K562 (cell line): ENCODE results near the gene NFATC4. TPM values are rescaled to one million over a fixed set of nuclear protein-coding genes. Genes with fewer than 3 reads are reported as not detected.

ENCODE experiments used
- ATAC-seq: fragments of 200-7000 bp; cut with Tn5 transposase; 3 replicates; pipeline ENCODE4 v1.9.1; 2020; ENCODE audit warnings: moderate library complexity
- BruUV-seq: library from RNA; stranded (reverse); fragments of 400-500 nt; replicated peaks from 2 replicates; lab custom pipeline; 2021; lab: Mats Ljungman, UMichigan
- CTCF ChIA-PET: fragments of 300-600 bp; formaldehyde crosslinking; extraction: SDS; loops from one replicate; lab custom pipeline; 2021; ENCODE audit warnings: low intra/inter-chr PET ratio; lab: Yijun Ruan, JAX
- POLR2A ChIA-PET: fragments of 300-600, 350-650 bp; sonication (Branson Sonifier 250); formaldehyde crosslinking; extraction: SDS; loops from one replicate; lab custom pipeline; 2021; ENCODE audit warnings: antibody characterized with exemption, inconsistent platforms; lab: Yijun Ruan, JAX
- DNase-seq, 4 experiments: peaks; one replicate each; pipeline versions ENCODE4 v3.0.0 to v3.0.0-alpha.2; 2011 to 2018; ENCODE audit warnings: low spot score in 3 of 4, mixed read lengths in 3 of 4; ENCODE audit errors: extremely low read depth in 1 of 4
- FAIRE-seq: peaks from 2 replicates; lab custom pipeline; 2011; peaks lifted over from hg19 to GRCh38; lab: Jason Lieb, UNC
- H2AFZ ChIP-seq: 2 replicates; pipeline ENCODE4 v1.6.0; 2011; ENCODE audit warnings: low read depth, low read length, control low read depth, inconsistent platforms
- H3K27ac ChIP-seq: fragments of 200-600 bp; 3 replicates; pipeline ENCODE4 v1.8.0; 2011; ENCODE audit warnings: low read depth, mild to moderate bottlenecking, control low read depth, inconsistent platforms, low read length, moderate library complexity, mixed read lengths; ENCODE audit errors: extremely low read depth
- H3K27me3 ChIP-seq, 2 experiments: fragments of 300-600 bp in 1 of 2; 2 replicates in 1 of 2; 3 replicates in 1 of 2; pipeline versions ENCODE4 v1.6.0 to v1.8.0; 2011; ENCODE audit warnings: inconsistent platforms in 2 of 2, low read length in 2 of 2, mild to moderate bottlenecking in 1 of 2, mixed read lengths in 1 of 2, moderate library complexity in 1 of 2; ENCODE audit not compliant: control insufficient read depth in 2 of 2, insufficient read depth in 2 of 2
- H3K36me3 ChIP-seq: fragments of 300-600 bp; 3 replicates; pipeline ENCODE4 v1.8.0; 2011; ENCODE audit warnings: mild to moderate bottlenecking, low read length, inconsistent platforms; ENCODE audit not compliant: control insufficient read depth, insufficient read depth
- H3K4me1 ChIP-seq, 2 experiments: fragments of 200-600 bp in 1 of 2; replicated peaks in 1 of 2; 2 replicates in 1 of 2; 3 replicates in 1 of 2; pipeline versions ENCODE4 v1.5.1 to v1.8.0; 2011; ENCODE audit warnings: inconsistent platforms in 2 of 2, low read length in 2 of 2, mild to moderate bottlenecking in 1 of 2, mixed read lengths in 1 of 2, moderate library complexity in 1 of 2; ENCODE audit not compliant: control insufficient read depth in 2 of 2, insufficient read depth in 2 of 2
- H3K4me2 ChIP-seq: 2 replicates; pipeline ENCODE4 v1.6.1; 2011; ENCODE audit warnings: low read length, control low read depth, inconsistent platforms, mixed read lengths; ENCODE audit not compliant: insufficient read depth
- H3K4me3 ChIP-seq: fragments of 200-600 bp; sonication (generic), shearing (Covaris generic); 2 replicates; pipeline ENCODE4 v1.5.1; 2016; ENCODE audit warnings: control low read depth, inconsistent platforms
- H3K79me2 ChIP-seq: fragments of 200-600 bp; 3 replicates; pipeline ENCODE4 v1.8.0; 2011; ENCODE audit warnings: low read length, inconsistent platforms; ENCODE audit not compliant: control insufficient read depth, insufficient read depth
- H3K9ac ChIP-seq, 2 experiments: 2 replicates each; pipeline versions ENCODE4 v1.6.0 to v1.6.1; 2011; ENCODE audit warnings: low read depth in 2 of 2, low read length in 2 of 2, control low read depth in 1 of 2, inconsistent platforms in 1 of 2, mild to moderate bottlenecking in 1 of 2, mixed read lengths in 1 of 2; ENCODE audit not compliant: insufficient read depth in 1 of 2
- H3K9me1 ChIP-seq: one replicate; pipeline ENCODE4 v1.6.0; 2011; ENCODE audit warnings: inconsistent platforms, mild to moderate bottlenecking, low read length, moderate library complexity; ENCODE audit not compliant: control insufficient read depth, insufficient read depth
- H3K9me3 ChIP-seq: replicated peaks from 2 replicates; pipeline ENCODE4 v1.5.1; 2011; ENCODE audit warnings: low read depth, low read length, inconsistent platforms; ENCODE audit not compliant: control insufficient read depth, insufficient read depth
- H4K20me1 ChIP-seq: replicated peaks from 2 replicates; pipeline ENCODE4 v1.6.1; 2011; ENCODE audit warnings: low read length, inconsistent platforms, mixed read lengths; ENCODE audit not compliant: control insufficient read depth, insufficient read depth
- AFF4 ChIP-seq: sonication (generic); formaldehyde crosslinking; IDR thresholded peaks from 2 replicates; pipeline ENCODE4 v1.8.0; 2023; ENCODE audit warnings: mild to moderate bottlenecking, missing genetic modification reagents
- ATF4 ChIP-seq: fragments of 450-650 bp; formaldehyde crosslinking; IDR thresholded peaks from 2 replicates; pipeline ENCODE4 v1.4.0; 2022; ENCODE audit warnings: mild to moderate bottlenecking, moderate library complexity
- CAMTA2 ChIP-seq: fragments of 250-450 bp; sonication (Bioruptor Pico); conservative IDR thresholded peaks from 2 replicates; pipeline ENCODE4 v1.5.1; 2022
- KAT7 ChIP-seq: sonication (generic); formaldehyde crosslinking; IDR thresholded peaks from 2 replicates; pipeline ENCODE4 v1.8.0; 2022; ENCODE audit warnings: missing genetic modification reagents, mild to moderate bottlenecking, borderline replicate concordance
- KDM2B ChIP-seq: fragments of 250-450 bp; sonication (Bioruptor Pico); IDR thresholded peaks from 2 replicates; pipeline ENCODE4 v1.8.0; 2021; ENCODE audit warnings: mild to moderate bottlenecking, moderate library complexity
- LCOR ChIP-seq: sonication (generic); formaldehyde crosslinking; IDR thresholded peaks from 2 replicates; pipeline ENCODE4 v1.8.0; 2022; ENCODE audit warnings: mild to moderate bottlenecking, missing genetic modification reagents
- MAFK ChIP-seq: IDR thresholded peaks from 2 replicates; pipeline ENCODE4 v1.6.1; 2011; ENCODE audit warnings: low read length, improper control_type of control experiment
- MCM7 ChIP-seq, 2 experiments: fragments of 450-650 bp; IDR thresholded peaks; 2 replicates each; pipeline ENCODE4 v1.6.1; 2016 to 2018
- MTF1 ChIP-seq: fragments of 250-450 bp; sonication (Bioruptor Pico); IDR thresholded peaks from 2 replicates; pipeline ENCODE4 v1.9.0; 2021; ENCODE audit warnings: moderate library complexity, mild to moderate bottlenecking, inconsistent platforms, borderline replicate concordance
- NFIX ChIP-seq: fragments of 250-450 bp; sonication (Bioruptor Pico); IDR thresholded peaks from 2 replicates; pipeline ENCODE4 v1.4.0; 2020; ENCODE audit warnings: low read depth, mild to moderate bottlenecking, moderate library complexity
- POLR2G ChIP-seq: fragments of 200-400 bp; formaldehyde crosslinking; IDR thresholded peaks from 2 replicates; pipeline ENCODE4 v1.6.1; 2017; ENCODE audit warnings: low read depth, mild to moderate bottlenecking, antibody characterized with exemption, low read length, moderate library complexity
- PTRF ChIP-seq: fragments of 450-650 bp; IDR thresholded peaks from 2 replicates; pipeline ENCODE4 v1.6.1; 2016; ENCODE audit warnings: mild to moderate bottlenecking, missing genetic modification characterization, missing compliant biosample characterization
- RHOXF2B ChIP-seq: fragments of 250-450 bp; sonication (Bioruptor Pico); conservative IDR thresholded peaks from 2 replicates; pipeline ENCODE4 v1.5.1; 2021
- WGBS: fragments of 100-300 bp; shearing (Covaris generic); methylation state at CpG from one replicate; pipeline ENCODE4 v1.1.6; 2016; ENCODE audit warnings: low coverage, mixed read lengths; ENCODE audit not compliant: insufficient coverage; ENCODE audit errors: missing lambda C conversion rate; 5-methylcytosine and 5-hydroxymethylcytosine counted together
- in situ Hi-C: fragments of 300-500 bp; cut with MboI; formaldehyde crosslinking; loops from 4 replicates; pipeline ENCODE4 v1.15.0; 2018; ENCODE audit warnings: inconsistent platforms, mixed read lengths
- intact Hi-C: fragments of 100-400 bp; cut with micrococcal nuclease; formaldehyde crosslinking; loops from 2 replicates; pipeline ENCODE4 v1.14.2; 2022
- polyA plus RNA-seq, 8 experiments: library from polyadenylated mRNA; depleted of rRNA in 4 of 8; stranded (reverse) in 5 of 8; unstranded in 3 of 8; fragments of >200 nt; fragmentation: Nextera tagmentation in 2 of 8; fragmentation: Illumina TruSeq in 1 of 8; extraction: Ambion mirVana in 2 of 8; extraction: Trizol in 1 of 8; gene quantifications; 2 replicates each; pipeline versions ENCODE4 v1.2.1 to v1.2.3, GENCODE V29; 2011 to 2014; ENCODE audit warnings: inconsistent platforms in 1 of 8, missing spikeins in 1 of 8
- total RNA-seq, 7 experiments: library from RNA; depleted of rRNA in 6 of 7; stranded (reverse); fragments of >200 nt in 6 of 7; fragmentation: Illumina TruSeq in 2 of 7; extraction: Trizol in 2 of 7; gene quantifications; 2 replicates each; pipeline versions ENCODE4 v1.2.1 to v1.2.3, GENCODE V29; 2011 to 2021; ENCODE audit warnings: low replicate concordance in 1 of 7

NFATC4 gene
- total and polyA plus RNA-seq, 9 of the 15 experiments (the other 6 are each of a cell fraction or from before 2014, with no cell fraction given): 0.25 to 3.8 (median 0.78) TPM; not detected in 1

GRCh38 chr14:24337144-24337823 lies 30.7 kb upstream of the NFATC4 start:
- Histone ChIP-seq H4K20me1 (no peaks in the 10 kb centered on the region), H3K79me2 (no peaks in the 10 kb centered on the region), H3K9me3 (no peaks in the 10 kb centered on the region), H3K4me2 (no peak overlapping the region), H3K27ac (no peak overlapping the region), H3K27me3 (peaks cover 0 to 9% of the 10 kb centered on the region in 2 experiments; a peak in 1 of 5 replicates), H3K9ac (no peak overlapping the region), H3K4me3 (no peak overlapping the region), H2AFZ (no peak overlapping the region), H3K36me3 (no peaks in the 10 kb centered on the region), H3K9me1 (no peaks in the 10 kb centered on the region)
- FAIRE-seq: no peak
- CTCF ChIA-PET: no interaction called here
- BruUV-seq: no TSS peak
- intact Hi-C loops: no loop called here
- in situ Hi-C loops: loop anchor here (25.0 kb wide), 1 partner anchor 350 kb away; no protein-coding TSS in a partner anchor
- WGBS: 16% methylated on average over 6 of the region's 7 CpGs
- TF ChIP-seq NFIX (CRISPR knock-in tag): no peak
- TF ChIP-seq AFF4: no peak
- TF ChIP-seq ATF4: no peak
- no peak for TF ChIP-seq PTRF (tag)
- no peak for TF ChIP-seq KDM2B (CRISPR knock-in tag)
- TF ChIP-seq MTF1 (CRISPR knock-in tag): no peak
- TF ChIP-seq CAMTA2: no peak
- no peak for TF ChIP-seq MAFK
- TF ChIP-seq KAT7 (CRISPR knock-in tag): no peak
- TF ChIP-seq MCM7 (IDR thresholded peaks at IDR 0.05): no peak
- TF ChIP-seq POLR2G: no peak
- no peak for TF ChIP-seq LCOR (CRISPR knock-in tag)
- TF ChIP-seq RHOXF2B (CRISPR knock-in tag): no peak
- TF ChIP-seq, all 486 proteins: peak for 0
- ATAC-seq (no peak), DNase-seq (no peak)
- peaks cover 4 to 36% of the 10 kb centered on the region in 2 experiments; a peak in 4 of 5 replicates for H3K4me1 ChIP-seq
- POLR2A ChIA-PET: interaction anchor here (0.8 to 1.5 kb wide), 5 partner anchors 74 to 103 kb away, joined by 4 to 7 read pairs (median 5); partner anchors contain the start of genes KHNYN and TGM1
